ENCODE data around the gene IQCN.

Gene IQCN

GRCh38 chr19:18225355-18225701 is 48.9 kb downstream of the IQCN start:
- Histone ChIP-seq H2AFZ (ENCODE audit: low read depth, low read length) (no peak overlapping the region), H3K27me3 (ENCODE audit: insufficient read depth, low read length, poor library complexity) (no peaks in the 10 kb centered on the region), H3K4me1 (ENCODE audit: insufficient read depth, low read length) (no peaks in the 10 kb centered on the region), H3K79me2 (ENCODE audit: insufficient read depth, low read length) (no peaks in the 10 kb centered on the region), H3K36me3 (ENCODE audit: insufficient read depth, low read length) (no peaks in the 10 kb centered on the region), H3K9me3 (ENCODE audit: insufficient read depth, low read length, severe bottlenecking) (no peaks in the 10 kb centered on the region), H4K20me1 (ENCODE audit: insufficient read depth, low read length) (0 out of 2 replicates have a peak, but pooled peaks cover 10% of the 10 kb centered on the region), H3K9ac (ENCODE audit: low read depth, low read length) (no peak overlapping the region), H3K27ac (ENCODE audit: low read length) (no peak overlapping the region), H3K4me3 (ENCODE audit: low read depth in 1 of 2, low read length in 2 of 2) (no peak overlapping the region), H3K4me2 (ENCODE audit: insufficient read depth, low read length) (no peak overlapping the region)
- TF ChIP-seq EZH2 (IDR thresholded peaks at IDR 0.05; ENCODE audit: borderline replicate concordance, low read depth, low read length, severe bottlenecking) (no peak), CTCF (IDR thresholded peaks at IDR 0.05; ENCODE audit: borderline replicate concordance, extremely low read depth, low read length, poor library complexity, severe bottlenecking) (no peak)
- ATAC-seq (ENCODE audit: insufficient read depth, low read depth) (no peak), DNase-seq (no peak)

GRCh38 chr19:18224525-18225354 is 49.5 kb downstream of the IQCN start:
- H3K9ac ChIP-seq (ENCODE audit: low read depth, low read length): no peak overlapping the region
- TF ChIP-seq CTCF (IDR thresholded peaks at IDR 0.05; ENCODE audit: borderline replicate concordance, extremely low read depth, low read length, poor library complexity, severe bottlenecking) (no peak), EZH2 (IDR thresholded peaks at IDR 0.05; ENCODE audit: borderline replicate concordance, low read depth, low read length, severe bottlenecking) (no peak)
- H2AFZ ChIP-seq (ENCODE audit: low read depth, low read length): no peak overlapping the region
- ATAC-seq (ENCODE audit: insufficient read depth, low read depth) (no peak), DNase-seq (no peak)
- no peak overlapping the region for H3K4me2 ChIP-seq (ENCODE audit: insufficient read depth, low read length)
- no peak overlapping the region for H3K4me3 ChIP-seq (ENCODE audit: low read depth in 1 of 2, low read length in 2 of 2)
- H3K27ac ChIP-seq (ENCODE audit: low read length): no peak overlapping the region
- H3K4me1 ChIP-seq (ENCODE audit: insufficient read depth, low read length): no peaks in the 10 kb centered on the region
- no peaks in the 10 kb centered on the region for H3K79me2 ChIP-seq (ENCODE audit: insufficient read depth, low read length)
- H3K9me3 ChIP-seq (ENCODE audit: insufficient read depth, low read length, severe bottlenecking): no peaks in the 10 kb centered on the region
- H3K27me3 ChIP-seq (ENCODE audit: insufficient read depth, low read length, poor library complexity): no peaks in the 10 kb centered on the region
- no peaks in the 10 kb centered on the region for H3K36me3 ChIP-seq (ENCODE audit: insufficient read depth, low read length)
- 0 out of 2 replicates have a peak, but pooled peaks cover 10% of the 10 kb centered on the region for H4K20me1 ChIP-seq (ENCODE audit: insufficient read depth, low read length)

GRCh38 chr19:18223860-18224524 is 50.3 kb downstream of the IQCN start:
- Histone ChIP-seq H4K20me1 (ENCODE audit: insufficient read depth, low read length) (0 out of 2 replicates have a peak, but pooled peaks cover 10% of the 10 kb centered on the region), H3K9me3 (ENCODE audit: insufficient read depth, low read length, severe bottlenecking) (no peaks in the 10 kb centered on the region), H3K4me3 (ENCODE audit: low read depth in 1 of 2, low read length in 2 of 2) (no peak overlapping the region), H3K79me2 (ENCODE audit: insufficient read depth, low read length) (no peaks in the 10 kb centered on the region), H3K4me2 (ENCODE audit: insufficient read depth, low read length) (no peak overlapping the region), H3K36me3 (ENCODE audit: insufficient read depth, low read length) (no peaks in the 10 kb centered on the region), H3K9ac (ENCODE audit: low read depth, low read length) (no peak overlapping the region), H3K4me1 (ENCODE audit: insufficient read depth, low read length) (no peaks in the 10 kb centered on the region), H2AFZ (ENCODE audit: low read depth, low read length) (no peak overlapping the region), H3K27ac (ENCODE audit: low read length) (no peak overlapping the region), H3K27me3 (ENCODE audit: insufficient read depth, low read length, poor library complexity) (no peaks in the 10 kb centered on the region)
- ATAC-seq (ENCODE audit: insufficient read depth, low read depth): no peak
- no peak for TF ChIP-seq CTCF (IDR thresholded peaks at IDR 0.05; ENCODE audit: borderline replicate concordance, extremely low read depth, low read length, poor library complexity, severe bottlenecking)
- TF ChIP-seq EZH2 (IDR thresholded peaks at IDR 0.05; ENCODE audit: borderline replicate concordance, low read depth, low read length, severe bottlenecking): no peak
- DNase-seq: peak; percentile 33

Measured in DND-41 (cell line).